Urinary bladder (tissue), 4 donors: ENCODE results near the gene EFCAB8. TPM values are rescaled to one million over a fixed set of nuclear protein-coding genes. Genes with fewer than 3 reads are reported as not detected.

ENCODE experiments used
- DNase-seq: peaks from one replicate; pipeline ENCODE4 v3.0.0-alpha.2; 2015; ENCODE audit errors: extremely low spot score
- H3K27ac ChIP-seq: one replicate; pipeline ENCODE4 v1.5.1; 2013; ENCODE audit warnings: low read depth, mild to moderate bottlenecking, moderate library complexity
- H3K36me3 ChIP-seq: one replicate; pipeline ENCODE4 v1.6.1; 2013; ENCODE audit warnings: mild to moderate bottlenecking, moderate library complexity; ENCODE audit not compliant: insufficient read depth
- H3K4me1 ChIP-seq: one replicate; pipeline ENCODE4 v1.6.1; 2013; ENCODE audit warnings: mild to moderate bottlenecking, moderate library complexity; ENCODE audit not compliant: insufficient read depth
- H3K4me3 ChIP-seq: one replicate; pipeline ENCODE4 v1.5.1; 2013; ENCODE audit warnings: low read depth, low read length
- WGBS: extraction: QIAGEN DNeasy Blood & Tissue Kit; methylation state at CpG from one replicate; pipeline ENCODE4 v1.1.7; 2013; 5-methylcytosine and 5-hydroxymethylcytosine counted together
- polyA plus RNA-seq: library from polyadenylated mRNA; stranded (reverse); fragments of 200-250 nt; gene quantifications from one replicate; pipeline ENCODE4 v1.2.3, GENCODE V29; 2013
- total RNA-seq: library from RNA; depleted of rRNA; stranded (reverse); fragments of >200 nt; gene quantifications from one replicate; pipeline ENCODE4 v1.2.3, GENCODE V29; 2014
- donor health status: healthy with polysubstance abuse.
- donor health status: healthy.

Gene EFCAB8
- total and polyA plus RNA-seq, 2 donors = 0.11 to 0.95 TPM

GRCh38 chr20:32917191-32917950 is 58.6 kb downstream of the EFCAB8 start:
- no peak overlapping the region for H3K4me3 ChIP-seq
- 79% methylated on average over 9 of the region's 9 CpGs for WGBS
- H3K36me3 ChIP-seq = no peaks in the 10 kb centered on the region
- no peaks in the 10 kb centered on the region for H3K4me1 ChIP-seq
- DNase-seq = no peak
- H3K27ac ChIP-seq = no peak overlapping the region

DNA sequence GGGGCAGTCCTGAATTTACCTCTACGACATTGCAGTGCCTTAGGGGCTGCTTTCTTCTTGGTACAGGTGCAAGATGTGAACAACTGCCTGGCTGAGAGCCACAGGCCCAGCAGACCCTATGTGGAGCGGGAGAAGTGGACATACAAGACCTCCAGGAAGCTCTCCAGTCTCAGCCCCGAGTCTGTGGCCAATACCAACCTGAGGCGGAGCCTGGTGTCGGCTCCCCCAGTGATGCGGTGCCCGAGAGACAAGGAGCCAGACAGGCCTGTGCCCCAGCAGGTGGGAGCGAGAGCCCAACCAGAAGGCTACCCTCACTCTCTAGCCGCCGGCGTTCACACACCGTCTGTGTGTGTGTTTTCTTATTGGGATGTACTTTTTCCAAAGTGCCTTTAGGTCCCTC is 59.6 kb downstream of the EFCAB8 start:
- DNase-seq = no peak
- Histone ChIP-seq H3K36me3 (no peaks in the 10 kb centered on the region), H3K4me3 (no peak overlapping the region), H3K27ac (no peak overlapping the region), H3K4me1 (no peaks in the 10 kb centered on the region)
- WGBS = 77% methylated on average over 12 of the region's 12 CpGs

GRCh38 chr20:32918751-32919150 is 60.0 kb downstream of the EFCAB8 start:
- no peaks in the 10 kb centered on the region for H3K4me1 ChIP-seq
- no peak overlapping the region for H3K4me3 ChIP-seq
- 69% methylated on average over 1 of the region's 1 CpG for WGBS
- no peaks in the 10 kb centered on the region for H3K36me3 ChIP-seq
- DNase-seq = no peak
- H3K27ac ChIP-seq = no peak overlapping the region

DNA sequence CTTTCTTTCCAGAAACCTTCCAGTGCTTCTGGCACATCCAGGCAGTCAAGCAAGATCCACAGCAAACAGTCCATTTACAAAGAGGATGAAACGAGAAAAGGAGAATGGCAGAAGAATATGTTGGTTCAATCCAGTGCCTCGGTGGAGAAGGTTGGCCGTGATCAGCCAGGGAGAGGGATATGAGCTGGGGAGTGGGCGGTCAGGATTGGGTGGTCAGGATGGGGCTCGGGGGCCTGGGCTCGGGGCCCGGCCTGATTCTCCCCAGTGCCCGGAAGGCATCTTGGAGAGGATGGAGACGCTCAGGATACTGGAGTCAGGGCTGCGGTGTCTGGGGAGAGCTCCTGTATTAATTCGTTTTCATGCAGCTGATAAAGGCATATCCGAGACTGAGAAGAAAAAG is 61.3 kb downstream of the EFCAB8 start:
- Histone ChIP-seq H3K27ac (no peak overlapping the region), H3K36me3 (no peaks in the 10 kb centered on the region), H3K4me1 (no peaks in the 10 kb centered on the region), H3K4me3 (no peak overlapping the region)
- DNase-seq = no peak
- 91% methylated on average over 12 of the region's 12 CpGs for WGBS

DNA sequence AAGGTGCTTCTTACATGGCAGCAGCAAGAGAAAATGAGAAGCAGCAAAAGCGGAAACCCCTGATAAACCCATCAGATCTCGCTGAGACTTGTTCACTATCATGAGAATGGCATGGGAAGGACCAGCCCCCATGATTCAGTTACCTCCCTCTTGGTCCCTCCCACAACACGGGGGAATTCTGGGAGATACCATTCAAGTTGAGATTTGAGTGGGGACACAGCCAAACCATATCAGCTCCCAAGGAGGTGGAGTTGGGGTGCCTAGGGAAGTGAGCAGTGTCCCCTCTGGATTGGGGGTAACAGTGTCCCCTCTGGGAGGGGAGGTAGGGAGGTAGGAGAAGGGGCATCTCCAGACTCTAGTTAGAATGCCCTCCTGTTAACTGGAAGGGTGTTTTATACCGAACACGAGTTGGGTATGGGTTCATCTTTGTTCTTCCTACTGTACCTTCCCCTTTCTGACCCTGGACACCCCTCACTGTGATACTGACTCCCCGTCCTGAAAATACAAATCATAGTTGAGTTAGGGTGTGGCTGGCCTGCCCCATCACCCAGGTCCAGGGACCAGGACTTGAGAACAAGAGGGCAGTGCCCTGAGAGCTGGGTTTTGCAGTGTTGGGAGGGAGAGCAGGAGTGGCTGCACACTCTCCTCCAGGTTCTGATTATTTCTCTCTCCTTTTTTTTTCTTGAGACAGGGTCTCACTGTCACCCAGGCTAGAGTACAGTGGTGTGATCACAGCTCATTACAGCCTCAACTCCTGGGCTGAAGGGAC is 62.0 kb downstream of the EFCAB8 start:
- Histone ChIP-seq H3K4me3 (no peak overlapping the region), H3K4me1 (no peaks in the 10 kb centered on the region), H3K27ac (no peak overlapping the region), H3K36me3 (no peaks in the 10 kb centered on the region)
- DNase-seq = no peak
- 79% methylated on average over 6 of the region's 6 CpGs for WGBS

DNA sequence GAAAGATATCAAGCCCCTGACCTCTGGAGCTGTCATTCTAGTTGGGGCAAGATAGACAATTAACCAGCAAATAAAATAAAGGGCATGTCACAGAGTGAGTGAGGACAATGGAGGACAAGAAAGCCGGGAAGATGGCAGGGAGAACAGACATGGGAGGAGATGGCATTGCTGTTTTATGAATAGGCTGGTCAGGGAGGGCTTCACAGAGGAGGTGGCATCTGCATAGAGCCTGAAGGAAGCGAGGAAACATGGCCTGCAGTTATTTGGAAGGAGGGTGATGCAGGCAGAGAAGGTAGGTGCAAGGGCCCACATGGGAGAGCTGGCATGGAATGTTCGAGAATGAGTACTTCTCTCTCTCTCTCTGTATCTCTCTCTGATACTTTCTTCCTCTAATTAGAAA is 63.7 kb downstream of the EFCAB8 start:
- Histone ChIP-seq H3K4me1 (no peaks in the 10 kb centered on the region), H3K36me3 (no peaks in the 10 kb centered on the region), H3K27ac (no peak overlapping the region), H3K4me3 (no peak overlapping the region)
- WGBS = 80% methylated on average over 3 of the region's 3 CpGs
- no peak for DNase-seq

GRCh38 chr20:32924781-32925180 is 66.1 kb downstream of the EFCAB8 start:
- DNase-seq = no peak
- Histone ChIP-seq H3K4me1 (no peaks in the 10 kb centered on the region), H3K4me3 (no peak overlapping the region), H3K36me3 (no peaks in the 10 kb centered on the region), H3K27ac (no peak overlapping the region)
- WGBS = 95% methylated on average over 1 of the region's 1 CpG

- DNase-seq = no peak
- Histone ChIP-seq H3K4me1 (no peaks in the 10 kb centered on the region), H3K4me3 (no peak overlapping the region), H3K27ac (no peak overlapping the region), H3K36me3 (no peaks in the 10 kb centered on the region)
- 83% methylated on average over 17 of the region's 17 CpGs for WGBS
Observed at GRCh38 chr20:32925481-32926196, 66.9 kb downstream of the EFCAB8 start.

DNA sequence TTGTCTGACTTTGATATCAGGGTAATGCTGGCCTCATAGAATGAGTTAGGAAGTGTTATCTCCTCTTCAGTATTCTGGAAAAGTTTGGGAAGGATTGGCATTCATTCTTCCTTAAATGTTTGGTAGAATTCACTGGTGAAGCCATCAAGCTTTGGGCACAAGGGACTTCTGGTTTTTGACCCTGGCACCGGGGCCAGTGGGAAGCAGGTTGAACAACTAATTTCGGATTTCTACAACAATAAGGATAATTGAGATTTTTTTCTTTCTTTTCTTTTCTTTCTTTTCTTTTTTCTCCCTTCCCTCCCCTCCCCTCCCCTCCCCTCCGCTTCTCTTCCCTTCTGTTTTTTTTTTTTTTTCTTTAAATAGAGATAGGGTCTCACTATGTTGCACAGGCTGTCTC is 70.4 kb downstream of the EFCAB8 start:
- WGBS = 85% methylated on average over 3 of the region's 3 CpGs
- no peak for DNase-seq
- no peak overlapping the region for H3K27ac ChIP-seq
- no peaks in the 10 kb centered on the region for H3K36me3 ChIP-seq
- H3K4me3 ChIP-seq = no peak overlapping the region
- no peaks in the 10 kb centered on the region for H3K4me1 ChIP-seq

GRCh38 chr20:32930181-32930580 is 71.5 kb downstream of the EFCAB8 start:
- Histone ChIP-seq H3K4me3 (no peak overlapping the region), H3K27ac (no peak overlapping the region), H3K4me1 (no peaks in the 10 kb centered on the region), H3K36me3 (no peaks in the 10 kb centered on the region)
- 85% methylated on average over 10 of the region's 10 CpGs for WGBS
- no peak for DNase-seq

DNA sequence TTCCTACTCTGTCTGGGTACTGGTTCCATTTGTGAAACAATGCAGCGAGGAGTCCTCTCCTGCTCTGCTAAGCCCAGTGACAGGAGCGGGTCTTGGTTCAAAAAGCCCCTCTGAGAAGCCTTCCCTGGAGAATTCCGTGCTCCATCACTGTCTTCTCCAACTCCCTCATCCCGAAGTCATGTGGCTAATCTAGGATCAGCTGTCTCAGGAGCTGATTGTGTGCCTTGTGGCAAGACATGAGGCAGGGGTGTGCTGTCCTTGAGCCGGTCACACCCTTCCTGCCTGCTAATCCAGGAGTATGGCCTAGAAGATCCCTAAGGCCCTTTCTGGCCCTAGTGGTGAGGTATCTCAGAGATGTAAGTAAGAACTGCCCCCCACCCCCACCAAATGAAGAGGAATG is 72.0 kb downstream of the EFCAB8 start:
- Histone ChIP-seq H3K4me1 (no peaks in the 10 kb centered on the region), H3K36me3 (no peaks in the 10 kb centered on the region), H3K4me3 (no peak overlapping the region), H3K27ac (no peak overlapping the region)
- no peak for DNase-seq
- WGBS = 75% methylated on average over 5 of the region's 5 CpGs

DNA sequence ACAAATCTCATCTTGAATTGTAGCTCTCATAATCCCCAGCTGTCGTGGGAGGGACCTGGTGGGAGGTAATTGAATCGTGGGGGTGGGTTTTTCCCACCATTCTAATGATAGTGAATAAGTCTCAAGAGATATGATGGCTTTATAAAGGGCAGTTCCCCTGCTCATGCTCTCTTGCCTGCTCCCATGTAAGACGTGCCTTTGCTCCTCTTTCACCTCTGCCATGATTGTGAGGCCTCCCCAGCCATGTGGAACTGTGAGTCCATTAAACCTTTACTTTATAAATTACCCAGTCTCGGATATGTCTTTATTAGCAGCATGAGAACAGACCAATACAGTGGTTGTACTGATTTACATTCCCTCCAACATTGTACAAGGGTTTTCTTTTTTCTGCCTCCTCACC is 75.9 kb downstream of the EFCAB8 start:
- DNase-seq = no peak
- WGBS = 53% methylated on average over 4 of the region's 4 CpGs

DNA sequence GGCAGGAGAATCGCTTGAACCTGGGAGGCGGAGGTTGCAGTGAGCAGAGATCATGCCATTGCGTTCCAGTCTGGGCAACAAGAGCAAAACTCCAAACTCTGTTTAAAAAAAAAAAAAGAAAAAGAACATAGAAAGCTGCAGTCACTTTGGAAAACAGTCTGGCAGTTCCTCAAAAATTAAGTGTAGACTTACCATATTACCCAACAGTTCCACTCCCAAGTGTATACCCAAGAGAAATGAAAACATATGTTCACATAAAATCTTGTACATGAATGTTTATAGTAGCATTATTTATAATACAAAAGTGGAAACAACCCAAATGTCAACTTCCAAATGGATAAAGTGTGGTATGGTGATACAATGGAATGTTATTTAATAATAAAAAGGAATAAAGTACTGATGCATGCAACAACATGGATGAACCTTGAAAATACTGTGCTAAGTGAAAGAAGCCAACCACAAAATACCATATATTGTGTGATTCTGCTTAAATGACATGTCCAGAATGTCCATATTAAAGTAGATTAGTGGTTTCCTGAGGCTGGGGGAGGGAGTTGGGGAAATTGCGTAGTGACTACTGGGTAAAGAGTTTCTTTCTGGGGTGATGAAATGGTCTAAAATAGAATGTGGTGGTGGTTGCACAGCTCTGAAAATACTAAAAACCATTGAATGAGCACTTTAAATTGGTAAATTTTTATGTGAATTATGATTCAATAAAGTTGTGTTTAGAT is 82.6 kb downstream of the EFCAB8 start:
- no peak for DNase-seq
- 84% methylated on average over 4 of the region's 4 CpGs for WGBS

More for the DNA sequence above, 75.9 kb downstream of the EFCAB8 start:
- H3K27ac ChIP-seq = no peak overlapping the region
- no peaks in the 10 kb centered on the region for H3K4me1 ChIP-seq
- H3K4me3 ChIP-seq = no peak overlapping the region
- no peaks in the 10 kb centered on the region for H3K36me3 ChIP-seq

More for the DNA sequence above, 82.6 kb downstream of the EFCAB8 start:
- H3K4me1 ChIP-seq = no peaks in the 10 kb centered on the region
- H3K27ac ChIP-seq = no peak overlapping the region
- H3K36me3 ChIP-seq = no peaks in the 10 kb centered on the region
- H3K4me3 ChIP-seq = no peak overlapping the region
